H9 (cell line): ENCODE results near the gene LRRFIP2. TPM values are rescaled to one million over a fixed set of nuclear protein-coding genes. Genes with fewer than 3 reads are reported as not detected.

Experiments
- DNase-seq: peaks from one replicate; pipeline ENCODE4 v3.0.0-alpha.2; 2017
- H2AFZ ChIP-seq: one replicate; pipeline ENCODE4 v1.6.1; 2013; ENCODE audit warnings: mild to moderate bottlenecking, low read length, control low read depth, moderate library complexity
- H2AK5ac ChIP-seq: 2 replicates; pipeline ENCODE4 v1.6.1; 2013; ENCODE audit warnings: low read length, control low read depth, mixed read lengths; ENCODE audit not compliant: insufficient read length
- H2BK120ac ChIP-seq: one replicate; pipeline ENCODE4 v1.6.1; 2013; ENCODE audit warnings: low read depth, mild to moderate bottlenecking, low read length, control low read depth, inconsistent platforms; ENCODE audit not compliant: poor library complexity, severe bottlenecking
- H2BK12ac ChIP-seq: 2 replicates; pipeline ENCODE4 v1.6.1; 2013; ENCODE audit warnings: low read length, control low read depth, mixed read lengths, low read depth; ENCODE audit not compliant: insufficient read length
- H2BK15ac ChIP-seq: 2 replicates; pipeline ENCODE4 v1.6.1; 2013; ENCODE audit warnings: low read depth, low read length, control low read depth
- H2BK20ac ChIP-seq: one replicate; pipeline ENCODE4 v1.6.1; 2013; ENCODE audit warnings: low read depth, mild to moderate bottlenecking, low read length, control low read depth, inconsistent platforms; ENCODE audit not compliant: poor library complexity, severe bottlenecking
- H2BK5ac ChIP-seq: 2 replicates; pipeline ENCODE4 v1.6.1; 2013; ENCODE audit warnings: low read length, control low read depth, mixed read lengths; ENCODE audit not compliant: insufficient read length
- H3K14ac ChIP-seq: 2 replicates; pipeline ENCODE4 v1.6.1; 2013; ENCODE audit warnings: low read length, control low read depth; ENCODE audit not compliant: insufficient read depth
- H3K18ac ChIP-seq: 2 replicates; pipeline ENCODE4 v1.6.1; 2013; ENCODE audit warnings: low read depth, mild to moderate bottlenecking, mixed read lengths, low read length, control low read depth; ENCODE audit not compliant: insufficient read length
- H3K23ac ChIP-seq: 2 replicates; pipeline ENCODE4 v1.6.1; 2013; ENCODE audit warnings: low read length, control low read depth, mixed read lengths, low read depth; ENCODE audit not compliant: insufficient read length
- H3K23me2 ChIP-seq: 2 replicates; pipeline ENCODE4 v1.6.1; 2013; ENCODE audit warnings: low read depth, mild to moderate bottlenecking, mixed read lengths, low read length, control low read depth; ENCODE audit not compliant: insufficient read length, poor library complexity, severe bottlenecking
- H3K27ac ChIP-seq: 2 replicates; pipeline ENCODE4 v1.5.1; 2013; ENCODE audit warnings: low read length, control low read depth, mixed read lengths, low read depth; ENCODE audit not compliant: insufficient read length
- H3K27me3 ChIP-seq: 2 replicates; pipeline ENCODE4 v1.6.1; 2013; ENCODE audit warnings: low read length, control low read depth, inconsistent platforms; ENCODE audit not compliant: insufficient read depth
- H3K4ac ChIP-seq: 2 replicates; pipeline ENCODE4 v1.6.1; 2013; ENCODE audit warnings: low read depth, mild to moderate bottlenecking, control low read depth, inconsistent platforms, low read length, moderate library complexity
- H3K4me1 ChIP-seq: 2 replicates; pipeline ENCODE4 v1.6.1; 2013; ENCODE audit warnings: low read length, control low read depth, inconsistent platforms; ENCODE audit not compliant: insufficient read depth
- H3K4me2 ChIP-seq: 2 replicates; pipeline ENCODE4 v1.6.1; 2013; ENCODE audit warnings: low read length, control low read depth, mixed read lengths; ENCODE audit not compliant: insufficient read length, insufficient read depth
- H3K56ac ChIP-seq: 2 replicates; pipeline ENCODE4 v1.6.1; 2013; ENCODE audit warnings: low read depth, mild to moderate bottlenecking, mixed read lengths, low read length, control low read depth; ENCODE audit not compliant: insufficient read length
- H3K79me1 ChIP-seq: 2 replicates; pipeline ENCODE4 v1.6.1; 2013; ENCODE audit warnings: low read depth, mild to moderate bottlenecking, moderate library complexity, low read length, control low read depth, inconsistent platforms; ENCODE audit not compliant: insufficient read depth, poor library complexity, severe bottlenecking
- H3K79me2 ChIP-seq: 2 replicates; pipeline ENCODE4 v1.6.1; 2013; ENCODE audit warnings: low read length, control low read depth, inconsistent platforms; ENCODE audit not compliant: insufficient read depth
- H3K9ac ChIP-seq: 2 replicates; pipeline ENCODE4 v1.6.1; 2013; ENCODE audit warnings: low read length, control low read depth, mixed read lengths; ENCODE audit not compliant: insufficient read length; ENCODE audit errors: extremely low read depth
- H3K9me3 ChIP-seq: one replicate; pipeline ENCODE4 v1.6.1; 2013; ENCODE audit warnings: low read depth, low read length, inconsistent platforms; ENCODE audit not compliant: control insufficient read depth
- H3T11ph ChIP-seq: one replicate; pipeline ENCODE4 v1.6.1; 2013; ENCODE audit warnings: mild to moderate bottlenecking, low read length, control low read depth, inconsistent platforms
- H4K20me1 ChIP-seq: one replicate; pipeline ENCODE4 v1.6.1; 2013; ENCODE audit not compliant: control insufficient read depth, insufficient read length, insufficient read depth
- H4K5ac ChIP-seq: 2 replicates; pipeline ENCODE4 v1.6.1; 2013; ENCODE audit warnings: low read depth, mild to moderate bottlenecking, mixed read lengths, low read length, control low read depth; ENCODE audit not compliant: insufficient read length
- H4K8ac ChIP-seq: replicated peaks from 2 replicates; pipeline ENCODE4 v1.6.1; 2013; ENCODE audit warnings: low read length, control low read depth, mixed read lengths, low read depth; ENCODE audit not compliant: insufficient read length
- H4K91ac ChIP-seq: 2 replicates; pipeline ENCODE4 v1.6.1; 2013; ENCODE audit warnings: low read depth, mild to moderate bottlenecking, moderate library complexity, mixed read lengths, low read length, control low read depth; ENCODE audit not compliant: insufficient read length
- H3K27ac Mint-ChIP-seq, 3 experiments: 2 replicates in 2 of 3; 3 replicates in 1 of 3; pipeline ENCODE4 v1.8.0; 2020 to 2021; ENCODE audit warnings: mixed read lengths in 3 of 3, mild to moderate bottlenecking in 1 of 3, moderate library complexity in 1 of 3
- H3K27me3 Mint-ChIP-seq: 2 replicates; pipeline ENCODE4 v1.8.0; 2021; ENCODE audit warnings: low read depth, mild to moderate bottlenecking, moderate library complexity, mixed read lengths
- H3K36me3 Mint-ChIP-seq, 3 experiments: 2 replicates in 2 of 3; 3 replicates in 1 of 3; pipeline ENCODE4 v1.8.0; 2020 to 2021; ENCODE audit warnings: low read depth in 3 of 3, mixed read lengths in 3 of 3; ENCODE audit not compliant: insufficient read depth in 1 of 3
- H3K4me1 Mint-ChIP-seq, 2 experiments: 2 replicates each; pipeline ENCODE4 v1.8.0; 2020; ENCODE audit warnings: mixed read lengths in 2 of 2
- H3K4me3 Mint-ChIP-seq, 2 experiments: 2 replicates in 1 of 2; 3 replicates in 1 of 2; pipeline ENCODE4 v1.8.0; 2020 to 2021; ENCODE audit warnings: mild to moderate bottlenecking in 2 of 2, mixed read lengths in 2 of 2, moderate library complexity in 1 of 2
- H3K9me3 Mint-ChIP-seq, 2 experiments: 2 replicates in 1 of 2; 3 replicates in 1 of 2; pipeline ENCODE4 v1.8.0; 2020; ENCODE audit warnings: mild to moderate bottlenecking in 2 of 2, mixed read lengths in 2 of 2, moderate library complexity in 1 of 2
- CTCF ChIP-seq: fragments of 200-600 bp; sonication (generic); conservative IDR thresholded peaks from 3 replicates; pipeline ENCODE4 v1.8.0; 2021; ENCODE audit warnings: antibody characterized with exemption, mild to moderate bottlenecking
- WGBS: extraction: QIAGEN DNeasy Blood & Tissue Kit; methylation state at CpG from one replicate; pipeline ENCODE4 v1.1.7; 2013; ENCODE audit warnings: missing lambda C conversion rate, low lambda C conversion rate, mixed read lengths; ENCODE audit not compliant: insufficient read length; ENCODE audit errors: extremely low coverage; 5-methylcytosine and 5-hydroxymethylcytosine counted together
- total RNA-seq: library from RNA; stranded (reverse); gene quantifications from 2 replicates; pipeline ENCODE4 v1.2.1, GENCODE V29; 2021

LRRFIP2 gene
- total RNA-seq, 1 experiment from 2014 or later = 30.7 TPM

- H2BK5ac ChIP-seq = no peak overlapping the region
- H3K14ac ChIP-seq = no peak overlapping the region
- Mint-ChIP-seq H3K27ac (no peak overlapping the region), H3K4me3 (no peak overlapping the region), H3K36me3 (peaks cover under 1 to 4% (median 3%) of the 10 kb centered on the region in 3 experiments; a peak in 4 of 7 replicates), H3K9me3 (no peaks in the 10 kb centered on the region), H3K4me1 (no peaks in the 10 kb centered on the region; a peak in 2 of 4 replicates), H3K27me3 (no peaks in the 10 kb centered on the region)
- H2AFZ ChIP-seq = no peak overlapping the region
- no peak overlapping the region for H4K5ac ChIP-seq
- no peak overlapping the region for H3K23ac ChIP-seq
- H3K9ac ChIP-seq = no peak overlapping the region
- H3K56ac ChIP-seq = no peak overlapping the region
- no peak overlapping the region for H2BK15ac ChIP-seq
- no peak overlapping the region for H2BK20ac ChIP-seq
- H3K18ac ChIP-seq = no peak overlapping the region
- H3K27ac ChIP-seq = no peak overlapping the region
- no peaks in the 10 kb centered on the region for H3K23me2 ChIP-seq
- H3T11ph ChIP-seq = no peak overlapping the region
- DNase-seq = no peak
- no peaks in the 10 kb centered on the region for H3K4me1 ChIP-seq
- H3K27me3 ChIP-seq = no peaks in the 10 kb centered on the region
- H4K91ac ChIP-seq = no peak overlapping the region
- H2AK5ac ChIP-seq = no peak overlapping the region
- H3K79me1 ChIP-seq = peaks cover 3% of the 10 kb centered on the region
- no peak overlapping the region for H4K8ac ChIP-seq
- WGBS = no CpG with 5 or more reads among the region's 1 CpG
- TF ChIP-seq CTCF = no peak
- no peak overlapping the region for H3K4ac ChIP-seq
- H4K20me1 ChIP-seq = no peaks in the 10 kb centered on the region
- no peaks in the 10 kb centered on the region for H3K9me3 ChIP-seq
- H3K4me2 ChIP-seq = no peak overlapping the region
- H2BK120ac ChIP-seq = no peak overlapping the region
- no peaks in the 10 kb centered on the region for H3K79me2 ChIP-seq
- H2BK12ac ChIP-seq = no peak overlapping the region
Measured at GRCh38 chr3:37137516-37137915, 36.9 kb downstream of the LRRFIP2 start.
